Measurements from ENCODE around the gene CCDC7. TPM values are rescaled to one million over a fixed set of nuclear protein-coding genes. Genes with fewer than 3 reads are reported as not detected.
A peak's percentile ranks its signal among the peaks of the same experiment; 100 is the strongest.

CCDC7 gene
- total RNA-seq (2014; rRNA removed; shearing (Covaris generic)) (0.47 and 0.83 TPM in 2 replicates), polyA plus RNA-seq (2016; fragmentation: Nextera tagmentation; extraction: Ambion mirVana) (0.63 and 1.6 TPM in 2 replicates)
- long read RNA-seq, partial matches to known transcripts: 0 of 1 reads
- long read RNA-seq, other reads (novel, unspliced or antisense): 1 of 1 reads

- H3K27me3 Mint-ChIP-seq (ENCODE audit: insufficient read depth, low read depth, poor library complexity): no peaks in the 10 kb centered on the region
- Histone ChIP-seq H2AFZ (peak within 1 kb of the TSS; percentile 95), H3K36me3 (ENCODE audit: insufficient read depth) (no peaks in the 10 kb centered on the region), H3K27me3 (ENCODE audit: insufficient read depth) (no peaks in the 10 kb centered on the region), H3K27ac (ENCODE audit: low read depth) (peak within 1 kb of the TSS; percentile 90), H3F3A (replicated peaks; ENCODE audit: low read depth) (no peaks in the 10 kb centered on the region), H4K20me1 (replicated peaks; ENCODE audit: insufficient read depth) (no peaks in the 10 kb centered on the region), H3K79me2 (replicated peaks; ENCODE audit: insufficient read depth) (no peaks in the 10 kb centered on the region), H3K4me1 (ENCODE audit: insufficient read depth) (peaks cover 7% of the 10 kb centered on the region; the same call in 1 of the 2 replicates), H3K4me3 (peak within 1 kb of the TSS; percentile 70), H3K4me2 (peak within 1 kb of the TSS; percentile 82), H3K9me2 (ENCODE audit: insufficient read depth) (no peaks in the 10 kb centered on the region)
- TF ChIP-seq NANOG (IDR thresholded peaks at IDR 0.05; ENCODE audit: borderline replicate concordance): no peak
- TF ChIP-seq, protein P1, sequence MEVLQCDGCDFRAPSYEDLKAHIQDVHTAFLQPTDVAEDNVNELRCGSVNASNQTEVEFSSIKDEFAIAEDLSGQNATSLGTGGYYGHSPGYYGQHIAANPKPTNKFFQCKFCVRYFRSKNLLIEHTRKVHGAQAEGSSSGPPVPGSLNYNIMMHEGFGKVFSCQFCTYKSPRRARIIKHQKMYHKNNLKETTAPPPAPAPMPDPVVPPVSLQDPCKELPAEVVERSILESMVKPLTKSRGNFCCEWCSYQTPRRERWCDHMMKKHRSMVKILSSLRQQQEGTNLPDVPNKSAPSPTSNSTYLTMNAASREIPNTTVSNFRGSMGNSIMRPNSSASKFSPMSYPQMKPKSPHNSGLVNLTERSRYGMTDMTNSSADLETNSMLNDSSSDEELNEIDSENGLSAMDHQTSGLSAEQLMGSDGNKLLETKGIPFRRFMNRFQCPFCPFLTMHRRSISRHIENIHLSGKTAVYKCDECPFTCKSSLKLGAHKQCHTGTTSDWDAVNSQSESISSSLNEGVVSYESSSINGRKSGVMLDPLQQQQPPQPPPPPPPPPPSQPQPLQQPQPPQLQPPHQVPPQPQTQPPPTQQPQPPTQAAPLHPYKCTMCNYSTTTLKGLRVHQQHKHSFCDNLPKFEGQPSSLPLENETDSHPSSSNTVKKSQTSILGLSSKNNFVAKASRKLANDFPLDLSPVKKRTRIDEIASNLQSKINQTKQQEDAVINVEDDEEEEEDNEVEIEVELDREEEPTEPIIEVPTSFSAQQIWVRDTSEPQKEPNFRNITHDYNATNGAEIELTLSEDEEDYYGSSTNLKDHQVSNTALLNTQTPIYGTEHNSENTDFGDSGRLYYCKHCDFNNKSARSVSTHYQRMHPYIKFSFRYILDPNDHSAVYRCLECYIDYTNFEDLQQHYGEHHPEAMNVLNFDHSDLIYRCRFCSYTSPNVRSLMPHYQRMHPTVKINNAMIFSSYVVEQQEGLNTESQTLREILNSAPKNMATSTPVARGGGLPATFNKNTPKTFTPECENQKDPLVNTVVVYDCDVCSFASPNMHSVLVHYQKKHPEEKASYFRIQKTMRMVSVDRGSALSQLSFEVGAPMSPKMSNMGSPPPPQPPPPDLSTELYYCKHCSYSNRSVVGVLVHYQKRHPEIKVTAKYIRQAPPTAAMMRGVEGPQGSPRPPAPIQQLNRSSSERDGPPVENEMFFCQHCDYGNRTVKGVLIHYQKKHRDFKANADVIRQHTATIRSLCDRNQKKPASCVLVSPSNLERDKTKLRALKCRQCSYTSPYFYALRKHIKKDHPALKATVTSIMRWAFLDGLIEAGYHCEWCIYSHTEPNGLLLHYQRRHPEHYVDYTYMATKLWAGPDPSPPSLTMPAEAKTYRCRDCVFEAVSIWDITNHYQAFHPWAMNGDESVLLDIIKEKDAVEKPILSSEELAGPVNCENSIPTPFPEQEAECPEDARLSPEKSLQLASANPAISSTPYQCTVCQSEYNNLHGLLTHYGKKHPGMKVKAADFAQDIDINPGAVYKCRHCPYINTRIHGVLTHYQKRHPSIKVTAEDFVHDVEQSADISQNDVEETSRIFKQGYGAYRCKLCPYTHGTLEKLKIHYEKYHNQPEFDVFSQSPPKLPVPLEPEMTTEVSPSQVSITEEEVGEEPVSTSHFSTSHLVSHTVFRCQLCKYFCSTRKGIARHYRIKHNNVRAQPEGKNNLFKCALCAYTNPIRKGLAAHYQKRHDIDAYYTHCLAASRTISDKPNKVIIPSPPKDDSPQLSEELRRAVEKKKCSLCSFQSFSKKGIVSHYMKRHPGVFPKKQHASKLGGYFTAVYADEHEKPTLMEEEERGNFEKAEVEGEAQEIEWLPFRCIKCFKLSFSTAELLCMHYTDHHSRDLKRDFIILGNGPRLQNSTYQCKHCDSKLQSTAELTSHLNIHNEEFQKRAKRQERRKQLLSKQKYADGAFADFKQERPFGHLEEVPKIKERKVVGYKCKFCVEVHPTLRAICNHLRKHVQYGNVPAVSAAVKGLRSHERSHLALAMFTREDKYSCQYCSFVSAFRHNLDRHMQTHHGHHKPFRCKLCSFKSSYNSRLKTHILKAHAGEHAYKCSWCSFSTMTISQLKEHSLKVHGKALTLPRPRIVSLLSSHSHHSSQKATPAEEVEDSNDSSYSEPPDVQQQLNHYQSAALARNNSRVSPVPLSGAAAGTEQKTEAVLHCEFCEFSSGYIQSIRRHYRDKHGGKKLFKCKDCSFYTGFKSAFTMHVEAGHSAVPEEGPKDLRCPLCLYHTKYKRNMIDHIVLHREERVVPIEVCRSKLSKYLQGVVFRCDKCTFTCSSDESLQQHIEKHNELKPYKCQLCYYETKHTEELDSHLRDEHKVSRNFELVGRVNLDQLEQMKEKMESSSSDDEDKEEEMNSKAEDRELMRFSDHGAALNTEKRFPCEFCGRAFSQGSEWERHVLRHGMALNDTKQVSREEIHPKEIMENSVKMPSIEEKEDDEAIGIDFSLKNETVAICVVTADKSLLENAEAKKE (CRISPR knock-in tag; IDR thresholded peaks at IDR 0.05): no peak
- TF ChIP-seq ETS1 (IDR thresholded peaks at IDR 0.05): peak; percentile 27; the same call in 1 of the 2 replicates
- TF ChIP-seq, protein P2, sequence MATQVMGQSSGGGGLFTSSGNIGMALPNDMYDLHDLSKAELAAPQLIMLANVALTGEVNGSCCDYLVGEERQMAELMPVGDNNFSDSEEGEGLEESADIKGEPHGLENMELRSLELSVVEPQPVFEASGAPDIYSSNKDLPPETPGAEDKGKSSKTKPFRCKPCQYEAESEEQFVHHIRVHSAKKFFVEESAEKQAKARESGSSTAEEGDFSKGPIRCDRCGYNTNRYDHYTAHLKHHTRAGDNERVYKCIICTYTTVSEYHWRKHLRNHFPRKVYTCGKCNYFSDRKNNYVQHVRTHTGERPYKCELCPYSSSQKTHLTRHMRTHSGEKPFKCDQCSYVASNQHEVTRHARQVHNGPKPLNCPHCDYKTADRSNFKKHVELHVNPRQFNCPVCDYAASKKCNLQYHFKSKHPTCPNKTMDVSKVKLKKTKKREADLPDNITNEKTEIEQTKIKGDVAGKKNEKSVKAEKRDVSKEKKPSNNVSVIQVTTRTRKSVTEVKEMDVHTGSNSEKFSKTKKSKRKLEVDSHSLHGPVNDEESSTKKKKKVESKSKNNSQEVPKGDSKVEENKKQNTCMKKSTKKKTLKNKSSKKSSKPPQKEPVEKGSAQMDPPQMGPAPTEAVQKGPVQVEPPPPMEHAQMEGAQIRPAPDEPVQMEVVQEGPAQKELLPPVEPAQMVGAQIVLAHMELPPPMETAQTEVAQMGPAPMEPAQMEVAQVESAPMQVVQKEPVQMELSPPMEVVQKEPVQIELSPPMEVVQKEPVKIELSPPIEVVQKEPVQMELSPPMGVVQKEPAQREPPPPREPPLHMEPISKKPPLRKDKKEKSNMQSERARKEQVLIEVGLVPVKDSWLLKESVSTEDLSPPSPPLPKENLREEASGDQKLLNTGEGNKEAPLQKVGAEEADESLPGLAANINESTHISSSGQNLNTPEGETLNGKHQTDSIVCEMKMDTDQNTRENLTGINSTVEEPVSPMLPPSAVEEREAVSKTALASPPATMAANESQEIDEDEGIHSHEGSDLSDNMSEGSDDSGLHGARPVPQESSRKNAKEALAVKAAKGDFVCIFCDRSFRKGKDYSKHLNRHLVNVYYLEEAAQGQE (IDR thresholded peaks at IDR 0.05; ENCODE audit: unreplicated experiment): no peak
- TF ChIP-seq EZH2 (IDR thresholded peaks at IDR 0.05; ENCODE audit: low read depth, unreplicated experiment): no peak
- no peak for TF ChIP-seq ZNF114 (CRISPR knock-in tag; IDR thresholded peaks at IDR 0.05)
- no peak for TF ChIP-seq JUNB (IDR thresholded peaks at IDR 0.05; ENCODE audit: unreplicated experiment)
- TF ChIP-seq ZNF331 (CRISPR knock-in tag; IDR thresholded peaks at IDR 0.05; ENCODE audit: low read depth): no peak
- no peak for TF ChIP-seq EZH2phosphoT487 (IDR thresholded peaks at IDR 0.05; ENCODE audit: unreplicated experiment)
- peak; percentile 84 for TF ChIP-seq CREB1 (CRISPR knock-in tag; IDR thresholded peaks at IDR 0.05; ENCODE audit: low read depth)
- peak; percentile 24 to 41 for TF ChIP-seq CTCF (conservative IDR thresholded peaks at IDR 0.05; ENCODE audit: low read depth in 2 of 2)
- TF ChIP-seq STAT1 (IDR thresholded peaks at IDR 0.05; ENCODE audit: unreplicated experiment): no peak
- TF ChIP-seq POLR2AphosphoS5 (IDR thresholded peaks at IDR 0.05; ENCODE audit: low read depth): peak; percentile 58
- ATAC-seq: peak; percentile 95
- peak within 1 kb of the TSS; percentile 94 for H3K27ac Mint-ChIP-seq
- DNase-seq (ENCODE audit: low spot score): peak; percentile 88
- H3K4me3 Mint-ChIP-seq: peak within 1 kb of the TSS; percentile 91
- H3K36me3 Mint-ChIP-seq (ENCODE audit: low read depth): no peaks in the 10 kb centered on the region
- peaks cover 6% of the 10 kb centered on the region; the same call in 1 of the 3 replicates for H3K4me1 Mint-ChIP-seq
- H3K9me3 Mint-ChIP-seq: no peaks in the 10 kb centered on the region
These were observed at the start of gene CCDC7 for GRCh38 chr10:32445740-32446535. TSS of gene CCDC7 (plus strand) at chr10:32446140. CDS start at chr10:32451643, 5,503 bp downstream.

Measured in GM23338 (cell line).